ENCODE measurements around the gene NEDD4.

GRCh38 chr15:55959744-55960447, 33.5 kb downstream of the NEDD4 start:
- no peak for TF ChIP-seq POLR2A (IDR thresholded peaks at IDR 0.05)
- TF ChIP-seq CTCF (IDR thresholded peaks at IDR 0.05) = no peak
